NCI-H69 (cell line): Measurements from ENCODE around the gene UBE2D1.
"Not testable (repeated sequence)": the region's sequence is repeated elsewhere in the genome, so short reads cannot be mapped to it uniquely, and the experiment has no call there.

Source experiments
- DNase-seq: peaks from one replicate; lab custom pipeline; 2025; lab: John Stamatoyannopoulos, UW

UBE2D1 gene

DNA sequence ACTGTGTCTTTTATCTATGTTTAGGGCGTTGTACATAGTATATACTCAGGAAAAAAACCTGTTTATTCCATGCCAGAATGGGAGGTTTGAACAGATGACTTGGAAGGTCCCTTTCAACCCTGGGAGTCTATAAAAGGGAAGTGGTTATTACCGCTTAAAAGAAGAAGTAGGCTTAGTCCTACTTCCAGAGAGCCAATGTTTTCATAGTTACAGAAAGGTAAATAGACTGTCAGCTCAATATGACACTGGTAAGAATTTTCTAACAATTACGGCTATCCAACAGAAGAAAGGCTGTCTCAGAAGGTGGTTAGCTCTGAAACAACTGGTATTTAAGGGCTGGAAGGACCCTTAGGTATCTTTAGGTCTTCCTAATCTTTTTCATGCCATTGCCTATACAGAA lies 49.3 kb downstream of the UBE2D1 start:
- DNase-seq, result no peak

DNA sequence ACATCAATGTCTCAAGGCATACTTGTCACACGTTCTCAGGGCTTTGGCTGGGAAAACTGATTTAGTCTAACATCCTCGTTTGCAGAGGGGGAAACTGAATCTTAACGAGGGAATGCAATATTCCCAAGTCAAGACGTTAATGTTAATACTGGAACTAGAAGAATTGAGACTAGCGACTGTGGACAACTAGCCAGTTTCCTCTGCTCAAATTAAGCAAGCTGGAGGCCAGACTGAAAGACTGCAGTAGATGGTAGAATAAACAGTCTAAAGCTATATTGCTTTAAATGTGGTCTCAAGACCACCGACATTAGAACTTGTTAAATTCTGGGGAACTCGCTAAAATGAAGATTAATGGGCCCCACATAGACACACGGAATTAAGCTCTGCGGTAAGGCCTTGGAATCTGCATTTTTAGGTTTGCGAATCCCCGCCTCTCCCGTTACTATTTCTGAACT lies 49.8 kb downstream of the UBE2D1 start:
- DNase-seq, result no peak

DNA sequence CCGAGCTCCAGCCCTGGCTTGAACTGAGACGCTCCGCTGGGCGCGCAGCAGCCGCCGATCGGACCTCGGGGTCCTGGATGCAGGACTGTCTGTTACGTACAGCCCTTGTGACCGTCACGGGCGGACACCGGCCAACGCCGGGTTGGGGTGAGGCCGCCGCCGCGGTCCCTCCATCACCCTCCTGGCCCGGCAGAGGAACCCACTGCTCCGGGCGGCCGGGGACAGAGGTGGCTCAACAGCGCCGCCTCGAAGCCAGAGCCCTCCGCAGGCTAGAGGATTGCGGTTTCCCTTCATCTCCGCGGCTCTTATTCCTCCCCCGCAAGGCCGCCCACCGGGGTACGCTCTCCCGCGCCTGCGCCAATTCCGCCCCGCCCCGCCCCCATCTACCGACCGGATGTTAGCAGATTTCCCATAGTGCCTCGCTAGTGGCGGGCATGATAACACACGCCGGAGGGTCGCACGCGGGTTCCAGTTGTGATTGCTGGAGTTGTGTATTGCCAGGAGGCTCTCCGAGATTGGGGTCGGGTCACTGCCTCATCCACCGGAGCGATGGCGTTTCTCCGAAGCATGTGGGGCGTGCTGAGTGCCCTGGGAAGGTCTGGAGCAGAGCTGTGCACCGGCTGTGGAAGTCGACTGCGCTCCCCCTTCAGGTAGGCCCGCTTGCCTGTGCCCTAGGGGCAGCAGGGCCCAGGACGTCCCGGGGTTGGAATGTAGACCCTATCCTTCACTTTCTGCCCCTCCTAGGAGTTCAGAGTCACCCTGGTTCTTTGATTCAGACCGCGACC lies 50.4 kb downstream of the UBE2D1 start, which contains the start of gene TFAM:
TFAM (plus strand) TSS at position 412 of the 785 bp plus-strand sequence; CDS start at position 550, 138 bp downstream.
- peak; percentile 88 for DNase-seq

DNA sequence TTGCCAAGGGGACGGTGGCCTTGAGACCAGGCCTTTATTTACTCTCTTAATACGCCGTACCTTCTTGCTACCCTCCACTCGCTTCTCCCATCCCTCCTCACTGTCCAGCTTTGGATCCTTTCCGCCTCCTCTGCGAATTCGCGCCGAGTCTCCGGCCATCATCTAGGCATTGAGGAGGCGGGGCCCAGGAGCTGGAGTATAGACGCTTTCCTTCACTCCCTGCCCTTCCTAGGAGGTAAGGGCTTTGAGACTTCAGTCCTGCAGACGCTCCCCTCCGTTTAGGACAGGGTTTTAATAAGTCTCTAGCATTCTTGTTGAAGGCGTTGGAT lies 50.9 kb downstream of the UBE2D1 start:
- DNase-seq, result peak; percentile 52

DNA sequence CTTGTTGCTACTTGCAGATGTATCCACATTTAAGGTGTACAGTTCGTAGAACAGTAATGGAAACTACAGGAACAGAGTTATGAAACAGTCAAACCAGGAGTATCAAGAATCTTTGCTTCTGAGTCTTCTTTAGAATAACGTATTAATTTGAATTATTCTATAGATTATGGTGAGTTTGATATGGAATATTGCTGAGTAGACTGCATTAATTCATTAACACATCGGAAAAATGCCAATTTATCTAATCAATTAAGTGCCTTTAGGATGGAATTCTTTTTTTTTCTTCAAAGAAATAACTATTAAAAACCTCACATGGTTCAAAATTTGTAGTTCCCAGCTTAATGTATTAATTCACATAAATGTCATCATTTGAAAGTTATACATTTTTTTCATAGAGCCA lies 54.2 kb downstream of the UBE2D1 start:
- no peak for DNase-seq

DNA sequence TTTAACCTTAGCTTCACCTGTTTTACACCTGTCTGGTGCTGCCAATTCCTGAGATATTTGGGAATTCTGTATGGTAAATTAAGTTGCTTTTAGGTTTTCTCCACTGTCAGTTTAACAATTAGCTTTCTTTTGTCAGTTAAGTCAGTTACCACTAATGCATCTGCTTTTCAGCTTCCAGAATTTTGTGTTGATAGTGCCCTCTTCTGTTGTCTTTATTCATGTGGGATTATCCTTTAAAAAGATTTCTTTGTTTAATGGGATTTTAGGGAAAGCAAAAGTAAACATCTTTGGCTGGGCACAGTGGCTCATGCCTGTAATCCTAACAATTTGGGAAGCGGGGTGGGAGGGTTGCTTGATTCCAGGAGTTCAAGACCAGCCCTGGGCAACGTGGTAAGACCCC lies 58.5 kb downstream of the UBE2D1 start:
- DNase-seq, result no peak

DNA sequence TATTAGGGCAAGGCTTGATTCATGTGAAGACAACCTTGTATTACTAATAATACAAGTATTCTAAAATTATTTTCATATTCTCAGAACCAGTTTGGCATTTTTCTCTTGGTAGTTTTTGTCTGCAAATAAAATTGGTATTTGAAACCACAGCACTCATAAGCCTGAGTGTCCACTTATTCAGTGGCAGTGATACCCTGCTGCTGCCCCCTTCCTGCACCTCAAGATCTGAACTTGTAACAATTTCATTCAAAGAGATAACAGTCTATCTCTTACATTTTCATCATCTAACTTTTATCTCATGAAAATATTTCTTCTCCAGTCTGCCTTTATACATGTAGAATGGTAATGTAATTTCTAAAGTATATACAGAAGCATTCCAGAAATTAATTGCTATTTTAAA lies 59.7 kb downstream of the UBE2D1 start:
- DNase-seq, result no peak

DNA sequence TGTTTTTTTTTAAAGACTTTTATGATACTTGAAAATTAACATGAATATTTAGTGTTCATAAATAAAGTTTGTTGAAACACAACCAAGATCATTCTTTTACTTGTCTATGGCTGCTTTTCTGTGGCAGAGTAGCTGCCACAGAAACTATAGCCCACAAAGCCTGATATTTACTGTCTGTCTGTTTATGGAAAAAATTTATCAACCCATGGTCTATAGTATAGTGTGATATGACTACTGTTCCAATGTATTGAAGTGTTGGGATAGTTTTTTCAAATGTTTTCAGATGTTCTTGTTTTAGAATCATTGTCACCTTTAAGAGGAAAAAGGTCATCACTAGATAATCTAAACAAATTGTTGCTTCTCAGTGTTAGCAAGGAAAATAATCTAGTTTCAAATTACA lies 61.3 kb downstream of the UBE2D1 start:
- no peak for DNase-seq

DNA sequence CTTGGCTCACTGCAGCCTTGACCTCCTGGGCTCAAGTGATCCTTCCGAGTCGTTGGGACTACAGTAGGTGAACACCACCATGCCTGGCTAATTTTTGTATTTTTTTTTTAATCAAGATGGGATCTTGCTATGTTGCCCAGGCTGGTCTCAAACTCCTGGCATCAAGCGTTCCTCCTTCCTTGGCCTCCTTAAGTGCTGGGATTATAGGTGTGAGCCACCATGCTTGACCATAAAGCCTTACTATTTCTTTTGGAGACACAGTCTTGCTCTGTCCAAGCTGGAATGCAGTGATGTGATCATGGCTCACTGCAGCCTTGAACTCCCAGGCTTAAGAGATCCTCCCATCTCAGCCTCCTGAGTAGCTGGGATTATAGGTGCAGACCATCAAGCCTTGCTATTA lies 63.0 kb downstream of the UBE2D1 start:
- DNase-seq, result no peak

DNA sequence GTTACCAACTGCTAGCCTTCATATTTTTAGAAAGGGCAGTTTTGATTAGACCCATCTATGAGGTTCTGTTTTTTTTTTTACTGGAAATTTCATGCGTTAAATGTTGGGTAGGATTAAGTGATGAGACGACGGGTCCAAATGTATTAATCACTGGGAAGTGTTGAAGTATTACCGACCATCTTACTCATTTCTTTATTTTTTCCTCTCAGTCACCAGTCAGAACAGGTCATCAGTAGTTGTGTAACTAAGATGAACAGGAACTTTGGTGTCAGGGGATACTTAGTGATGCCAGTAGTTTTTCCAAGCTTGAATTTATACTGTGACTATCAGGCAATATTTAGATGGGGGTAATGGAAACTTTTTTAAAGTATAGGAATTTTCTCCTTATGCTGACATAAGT lies 64.6 kb downstream of the UBE2D1 start:
- DNase-seq, result no peak

DNA sequence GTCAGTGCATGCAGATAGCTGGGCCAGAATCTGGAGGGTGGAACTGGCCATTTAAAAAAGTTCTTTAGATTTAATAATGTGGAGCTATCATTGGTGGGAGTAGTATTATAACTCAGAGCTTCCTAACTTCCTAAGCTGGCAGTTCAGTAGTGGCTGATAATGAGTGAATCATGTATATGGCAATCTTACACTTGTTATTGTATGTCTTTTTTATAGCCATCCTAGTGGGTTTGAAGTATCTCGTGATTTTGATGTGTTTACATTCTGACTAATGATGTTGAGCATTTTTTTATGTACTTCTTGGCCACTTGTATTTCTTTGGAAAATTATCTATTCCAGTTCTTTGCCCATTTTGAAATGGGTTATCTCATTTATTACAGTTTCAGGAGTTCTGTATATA lies 65.8 kb downstream of the UBE2D1 start:
- DNase-seq, result no peak

DNA sequence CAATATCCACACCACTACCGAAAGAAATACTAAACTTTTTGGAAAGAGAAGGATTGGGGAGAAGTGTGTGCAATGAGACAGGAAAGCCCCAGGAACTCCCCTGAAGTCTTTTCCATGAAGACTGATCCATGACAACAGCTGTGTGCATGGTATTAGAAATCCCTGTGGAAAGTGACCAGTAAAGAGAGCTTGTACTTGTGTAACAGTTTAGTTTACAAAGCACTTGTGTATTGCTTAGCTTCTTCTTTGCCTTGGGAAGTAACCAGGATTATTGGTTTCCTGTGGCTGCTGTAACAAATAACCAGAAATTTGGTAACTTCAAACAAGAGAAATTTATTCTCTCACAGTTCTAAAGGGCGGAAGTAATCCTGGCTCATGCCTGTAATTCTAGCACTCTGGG lies 69.2 kb downstream of the UBE2D1 start:
- DNase-seq, result no peak

DNA sequence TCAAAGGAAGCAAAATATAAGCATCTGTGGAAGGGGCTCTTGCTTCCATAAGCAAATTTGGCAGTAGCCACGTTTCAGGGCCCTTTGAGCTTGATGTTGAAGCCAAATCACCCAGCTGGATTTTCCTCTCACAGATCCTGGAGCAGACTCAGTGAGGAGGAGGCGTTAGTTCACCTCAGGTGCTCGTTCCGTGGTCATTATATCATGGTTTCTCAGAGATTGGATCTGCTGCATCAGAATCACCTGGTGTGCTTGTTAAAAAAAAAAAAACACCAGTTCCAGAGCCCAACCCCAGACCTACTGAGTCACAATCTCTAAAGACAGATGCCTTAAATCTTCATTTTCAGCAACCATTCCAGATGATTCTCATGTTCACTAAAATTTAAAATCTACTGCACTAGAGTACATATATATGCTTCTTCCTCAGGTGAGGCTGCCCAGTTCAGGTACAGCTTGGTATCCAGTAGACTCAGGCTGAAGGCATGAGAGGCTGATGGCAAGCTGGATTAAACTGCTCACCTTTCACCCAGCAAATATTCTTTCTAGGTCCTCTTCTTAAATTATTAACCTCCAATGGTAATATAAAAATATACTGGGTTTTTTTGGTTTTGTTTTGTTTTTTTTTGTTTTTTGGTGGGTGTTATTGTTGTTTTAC lies 75.3 kb downstream of the UBE2D1 start:
- DNase-seq, result no peak

DNA sequence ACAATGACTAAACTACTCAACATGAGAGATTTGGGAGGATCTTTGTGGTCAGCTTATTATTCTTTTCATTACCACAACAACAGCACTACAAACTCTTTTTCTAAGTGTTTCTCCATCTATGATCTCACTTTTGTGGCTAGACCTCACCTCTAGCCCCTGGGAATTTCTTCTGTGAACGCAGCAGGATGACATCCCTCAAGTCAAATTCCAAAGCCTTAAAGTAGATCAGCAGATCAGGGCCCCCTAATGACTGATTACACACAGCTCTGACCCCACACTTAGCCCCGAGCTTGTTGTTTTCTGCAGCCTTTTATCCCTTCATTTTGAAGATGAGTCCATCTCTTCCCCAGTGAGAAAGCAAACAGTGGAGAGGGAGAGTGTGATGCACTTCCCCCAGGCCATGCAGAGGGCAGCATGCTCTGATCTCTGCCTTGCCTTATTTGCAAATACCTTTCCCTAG lies 77.7 kb downstream of the UBE2D1 start:
- DNase-seq, result peak; percentile 56

DNA sequence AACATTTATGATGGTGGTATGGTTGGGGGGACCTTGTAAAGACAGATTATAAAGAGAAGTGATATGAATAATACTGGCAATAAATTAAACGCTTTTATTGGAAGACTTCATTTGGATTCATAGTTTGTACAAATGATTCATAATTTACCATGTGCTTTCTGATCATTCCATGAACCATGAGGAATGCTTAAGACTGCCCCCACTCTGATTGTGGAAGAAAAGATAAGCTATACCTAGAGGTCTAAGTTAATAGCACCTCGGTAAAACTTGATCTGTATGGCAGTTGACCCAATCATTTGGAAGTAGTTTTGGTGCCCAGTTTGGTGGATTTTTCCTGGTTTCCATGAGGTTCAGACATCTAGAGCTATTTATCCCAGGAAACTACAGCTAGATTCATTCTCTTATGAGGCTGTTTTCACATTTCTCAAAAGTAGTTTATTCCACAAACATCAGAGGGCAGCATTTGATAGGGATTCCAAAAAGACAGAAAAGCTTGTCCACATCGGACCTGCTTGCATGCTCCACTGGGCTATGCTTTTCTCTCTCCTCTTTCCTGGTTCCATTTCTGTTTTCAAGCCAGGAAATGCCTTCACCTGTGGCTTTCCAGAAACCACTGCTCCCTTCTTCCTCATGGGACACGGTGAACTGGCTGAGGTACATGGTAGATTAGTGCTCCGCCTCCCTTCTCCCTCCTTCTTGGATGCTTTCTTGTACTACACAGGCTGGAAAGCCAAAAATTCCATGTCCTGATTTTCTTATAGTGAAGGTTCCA lies 79.7 kb downstream of the UBE2D1 start:
- DNase-seq, result peak; percentile 62

DNA sequence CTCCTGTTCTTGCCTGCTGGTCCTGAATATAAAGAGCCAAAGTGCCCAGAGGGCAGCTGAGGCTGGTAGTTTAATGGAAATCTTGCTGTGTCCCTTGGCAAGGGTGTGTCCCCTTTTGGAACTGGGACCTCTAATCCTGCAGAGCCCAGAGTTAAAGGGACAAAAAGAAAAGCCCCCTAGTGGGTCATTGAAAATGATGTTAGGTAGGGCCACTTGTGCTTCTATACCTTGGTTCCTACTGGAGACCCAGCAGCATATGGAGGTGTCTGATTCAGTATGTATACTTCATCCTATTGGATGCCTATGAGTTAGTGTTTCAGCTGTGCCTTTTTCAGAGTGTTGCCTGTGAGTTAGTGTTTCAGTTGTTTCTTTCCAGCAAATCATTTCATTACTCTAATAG lies 81.0 kb downstream of the UBE2D1 start:
- peak; percentile 7 for DNase-seq

DNA sequence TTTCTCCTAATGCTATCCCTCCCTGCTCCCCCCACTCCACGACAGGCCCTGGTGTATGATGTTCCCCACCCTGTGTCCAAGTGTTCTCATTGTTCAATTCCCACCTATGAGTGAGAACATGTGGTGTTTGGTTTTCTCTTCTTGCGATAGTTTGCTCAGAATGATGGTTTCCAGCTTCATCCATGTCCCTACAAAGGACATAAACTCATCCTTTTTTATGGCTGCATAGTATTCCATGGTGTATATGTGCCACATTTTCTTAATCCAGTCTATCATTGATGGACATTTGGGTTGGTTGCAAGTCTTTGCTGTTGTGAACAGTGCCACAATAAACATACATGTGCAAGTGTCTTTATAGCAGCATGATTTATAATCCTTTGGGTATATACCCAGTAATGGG lies 83.1 kb downstream of the UBE2D1 start:
- DNase-seq, result not testable (repeated sequence)
